ENCODE measurements around the gene KLF9.

KLF9 gene

GRCh38 chr9:70442328-70442848 lies 27.9 kb upstream of the KLF9 start:
- no peak for DNase-seq (ENCODE audit: low read depth)
- Histone ChIP-seq H3K9me3 (ENCODE audit: control insufficient read depth, low read length) (no peaks in the 10 kb centered on the region), H3K36me3 (ENCODE audit: control insufficient read depth, insufficient read depth, low read length, severe bottlenecking) (no peaks in the 10 kb centered on the region), H3K4me1 (ENCODE audit: control insufficient read depth, insufficient read depth, low read length) (peaks cover 8% of the 10 kb centered on the region), H3K4me3 (ENCODE audit: low read length) (no peak overlapping the region), H3K9ac (ENCODE audit: low read length) (no peak overlapping the region), H3K27me3 (replicated peaks; ENCODE audit: control insufficient read depth, insufficient read depth, low read length) (no peaks in the 10 kb centered on the region)

- Histone ChIP-seq H3K4me3 (ENCODE audit: low read length) (no peak overlapping the region), H3K27me3 (replicated peaks; ENCODE audit: control insufficient read depth, insufficient read depth, low read length) (no peaks in the 10 kb centered on the region), H3K4me1 (ENCODE audit: control insufficient read depth, insufficient read depth, low read length) (peaks cover 9% of the 10 kb centered on the region), H3K9me3 (ENCODE audit: control insufficient read depth, low read length) (no peaks in the 10 kb centered on the region), H3K36me3 (ENCODE audit: control insufficient read depth, insufficient read depth, low read length, severe bottlenecking) (no peaks in the 10 kb centered on the region), H3K9ac (ENCODE audit: low read length) (no peak overlapping the region)
- no peak for DNase-seq (ENCODE audit: low read depth)
These were observed 27.2 kb upstream of the KLF9 start for GRCh38 chr9:70441622-70442021.

GRCh38 chr9:70439991-70440706 lies 25.7 kb upstream of the KLF9 start:
- Histone ChIP-seq H3K27me3 (replicated peaks; ENCODE audit: control insufficient read depth, insufficient read depth, low read length) (no peaks in the 10 kb centered on the region), H3K4me3 (ENCODE audit: low read length) (no peak overlapping the region), H3K4me1 (ENCODE audit: control insufficient read depth, insufficient read depth, low read length) (peaks cover 21% of the 10 kb centered on the region), H3K9ac (ENCODE audit: low read length) (no peak overlapping the region), H3K36me3 (ENCODE audit: control insufficient read depth, insufficient read depth, low read length, severe bottlenecking) (no peaks in the 10 kb centered on the region), H3K9me3 (ENCODE audit: control insufficient read depth, low read length) (no peaks in the 10 kb centered on the region)
- DNase-seq (ENCODE audit: low read depth), result peak; percentile 20

- Histone ChIP-seq H3K36me3 (ENCODE audit: control insufficient read depth, insufficient read depth, low read length, severe bottlenecking) (no peaks in the 10 kb centered on the region), H3K9ac (ENCODE audit: low read length) (peak overlapping the region; percentile 7), H3K27me3 (replicated peaks; ENCODE audit: control insufficient read depth, insufficient read depth, low read length) (no peaks in the 10 kb centered on the region), H3K9me3 (ENCODE audit: control insufficient read depth, low read length) (no peaks in the 10 kb centered on the region), H3K4me1 (ENCODE audit: control insufficient read depth, insufficient read depth, low read length) (peaks cover 21% of the 10 kb centered on the region), H3K4me3 (ENCODE audit: low read length) (no peak overlapping the region)
- peak; percentile 49 for DNase-seq (ENCODE audit: low read depth)
These were observed 24.0 kb upstream of the KLF9 start for GRCh38 chr9:70438341-70438928.

GRCh38 chr9:70435948-70436347 lies 21.5 kb upstream of the KLF9 start:
- Histone ChIP-seq H3K4me1 (ENCODE audit: control insufficient read depth, insufficient read depth, low read length) (peaks cover 21% of the 10 kb centered on the region), H3K27me3 (replicated peaks; ENCODE audit: control insufficient read depth, insufficient read depth, low read length) (no peaks in the 10 kb centered on the region), H3K9me3 (ENCODE audit: control insufficient read depth, low read length) (no peaks in the 10 kb centered on the region), H3K4me3 (ENCODE audit: low read length) (no peak overlapping the region), H3K9ac (ENCODE audit: low read length) (peak overlapping the region; percentile 17), H3K36me3 (ENCODE audit: control insufficient read depth, insufficient read depth, low read length, severe bottlenecking) (no peaks in the 10 kb centered on the region)
- DNase-seq (ENCODE audit: low read depth), result peak; percentile 90

- Histone ChIP-seq H3K27me3 (replicated peaks; ENCODE audit: control insufficient read depth, insufficient read depth, low read length) (no peaks in the 10 kb centered on the region), H3K9me3 (ENCODE audit: control insufficient read depth, low read length) (no peaks in the 10 kb centered on the region), H3K4me3 (ENCODE audit: low read length) (no peak overlapping the region), H3K36me3 (ENCODE audit: control insufficient read depth, insufficient read depth, low read length, severe bottlenecking) (no peaks in the 10 kb centered on the region), H3K9ac (ENCODE audit: low read length) (no peak overlapping the region), H3K4me1 (ENCODE audit: control insufficient read depth, insufficient read depth, low read length) (peaks cover 7% of the 10 kb centered on the region)
- no peak for DNase-seq (ENCODE audit: low read depth)
These were observed 15.4 kb upstream of the KLF9 start for GRCh38 chr9:70429899-70430298.

GRCh38 chr9:70428781-70429180 lies 14.3 kb upstream of the KLF9 start:
- DNase-seq (ENCODE audit: low read depth), result peak; percentile 8
- H3K27me3 ChIP-seq (replicated peaks; ENCODE audit: control insufficient read depth, insufficient read depth, low read length), result no peaks in the 10 kb centered on the region
- no peaks in the 10 kb centered on the region for H3K9me3 ChIP-seq (ENCODE audit: control insufficient read depth, low read length)
- H3K4me3 ChIP-seq (ENCODE audit: low read length), result no peak overlapping the region
- no peak overlapping the region for H3K9ac ChIP-seq (ENCODE audit: low read length)
- peaks cover 7% of the 10 kb centered on the region for H3K4me1 ChIP-seq (ENCODE audit: control insufficient read depth, insufficient read depth, low read length)
- no peaks in the 10 kb centered on the region for H3K36me3 ChIP-seq (ENCODE audit: control insufficient read depth, insufficient read depth, low read length, severe bottlenecking)

GRCh38 chr9:70427161-70427945 lies 12.9 kb upstream of the KLF9 start:
- H3K9ac ChIP-seq (ENCODE audit: low read length), result no peak overlapping the region
- DNase-seq (ENCODE audit: low read depth), result peak; percentile 22
- H3K9me3 ChIP-seq (ENCODE audit: control insufficient read depth, low read length), result no peaks in the 10 kb centered on the region
- no peaks in the 10 kb centered on the region for H3K36me3 ChIP-seq (ENCODE audit: control insufficient read depth, insufficient read depth, low read length, severe bottlenecking)
- H3K4me3 ChIP-seq (ENCODE audit: low read length), result no peak overlapping the region
- no peaks in the 10 kb centered on the region for H3K27me3 ChIP-seq (replicated peaks; ENCODE audit: control insufficient read depth, insufficient read depth, low read length)
- H3K4me1 ChIP-seq (ENCODE audit: control insufficient read depth, insufficient read depth, low read length), result peaks cover 9% of the 10 kb centered on the region

GRCh38 chr9:70425192-70425591 lies 10.7 kb upstream of the KLF9 start:
- Histone ChIP-seq H3K4me1 (ENCODE audit: control insufficient read depth, insufficient read depth, low read length) (peaks cover 24% of the 10 kb centered on the region), H3K36me3 (ENCODE audit: control insufficient read depth, insufficient read depth, low read length, severe bottlenecking) (no peaks in the 10 kb centered on the region)
- no peak for DNase-seq (ENCODE audit: low read depth)

GRCh38 chr9:70422371-70423043 lies 8.1 kb upstream of the KLF9 start:
- no peaks in the 10 kb centered on the region for H3K27me3 ChIP-seq (replicated peaks; ENCODE audit: control insufficient read depth, insufficient read depth, low read length)
- H3K9ac ChIP-seq (ENCODE audit: low read length), result no peak overlapping the region
- H3K9me3 ChIP-seq (ENCODE audit: control insufficient read depth, low read length), result no peaks in the 10 kb centered on the region
- H3K36me3 ChIP-seq (ENCODE audit: control insufficient read depth, insufficient read depth, low read length, severe bottlenecking), result no peaks in the 10 kb centered on the region
- DNase-seq (ENCODE audit: low read depth), result no peak
- no peak overlapping the region for H3K4me3 ChIP-seq (ENCODE audit: low read length)
- H3K4me1 ChIP-seq (ENCODE audit: control insufficient read depth, insufficient read depth, low read length), result peaks cover 27% of the 10 kb centered on the region

More at GRCh38 chr9:70425192-70425591, 10.7 kb upstream of the KLF9 start:
- no peak overlapping the region for H3K4me3 ChIP-seq (ENCODE audit: low read length)
- no peaks in the 10 kb centered on the region for H3K9me3 ChIP-seq (ENCODE audit: control insufficient read depth, low read length)
- H3K27me3 ChIP-seq (replicated peaks; ENCODE audit: control insufficient read depth, insufficient read depth, low read length), result no peaks in the 10 kb centered on the region
- no peak overlapping the region for H3K9ac ChIP-seq (ENCODE audit: low read length)
